A549 (cell line): Measurements from ENCODE around the gene KIF1B. TPM values are rescaled to one million over a fixed set of nuclear protein-coding genes. Genes with fewer than 3 reads are reported as not detected.
A peak's percentile ranks its signal among the peaks of the same experiment; 100 is the strongest.

Experiments used
- ATAC-seq, 2 experiments: fragments of 200-7000 bp in 1 of 2; fragments of >200 bp in 1 of 2; cut with Nextera tagmentation in 1 of 2; cut with Tn5 transposase in 1 of 2; 3 replicates each; pipeline versions ENCODE4 v1.8.0 to v1.9.1; 2018 to 2020; ENCODE audit warnings: mild to moderate bottlenecking in 1 of 2, moderate library complexity in 1 of 2
- CTCF ChIA-PET: fragments of 300-600 bp; sonication (Branson Sonifier 250); formaldehyde crosslinking; extraction: SDS; loops from one replicate; lab custom pipeline; 2021; ENCODE audit warnings: antibody characterized with exemption, inconsistent platforms; lab: Yijun Ruan, JAX
- POLR2A ChIA-PET: fragments of 350-600 bp; formaldehyde crosslinking; extraction: SDS; loops from one replicate; lab custom pipeline; 2021; ENCODE audit warnings: antibody characterized with exemption, inconsistent platforms; lab: Yijun Ruan, JAX
- DNase-seq, 2 experiments: peaks; one replicate each; pipeline versions ENCODE4 v3.0.0 to v3.0.0-alpha.2; 2011 to 2016; ENCODE audit warnings: low read depth in 1 of 2, low spot score in 1 of 2
- FAIRE-seq: peaks from 2 replicates; lab custom pipeline; 2011; peaks lifted over from hg19 to GRCh38; lab: Jason Lieb, UNC
- H3K27ac ChIP-seq, 2 experiments: fragments of >200 bp; sonication (Bioruptor Twin); formaldehyde crosslinking; 3 replicates each; pipeline ENCODE4 v1.5.1; 2016 to 2017
- H3K4me1 ChIP-seq: fragments of >200 bp; sonication (Bioruptor Twin); formaldehyde crosslinking; 3 replicates; pipeline ENCODE4 v1.6.1; 2016
- H3K4me2 ChIP-seq: fragments of >200 bp; sonication (Bioruptor Twin); formaldehyde crosslinking; 3 replicates; pipeline ENCODE4 v1.6.1; 2016
- H3K4me3 ChIP-seq: fragments of >200 bp; sonication (Bioruptor Twin); formaldehyde crosslinking; 3 replicates; pipeline ENCODE4 v1.5.1; 2016
- H3K9me3 ChIP-seq: fragments of >200 bp; sonication (Bioruptor Twin); formaldehyde crosslinking; 3 replicates; pipeline ENCODE4 v1.6.1; 2016
- CHD2 ChIP-seq: fragments of 150-350 bp; IDR thresholded peaks from 2 replicates; pipeline ENCODE4 v1.6.1; 2014; ENCODE audit warnings: low read length; ENCODE audit not compliant: partially characterized antibody
- FOSL2 ChIP-seq, 2 experiments: fragments of 450-650 bp in 1 of 2; fragments of >200 bp in 1 of 2; sonication (Bioruptor Twin) in 1 of 2; formaldehyde crosslinking; IDR thresholded peaks; 2 replicates each; pipeline versions ENCODE4 v1.5.0 to v1.6.1; 2016 to 2020; ENCODE audit warnings: mild to moderate bottlenecking in 1 of 2, moderate library complexity in 1 of 2
- FOXS1 ChIP-seq: fragments of 250-450 bp; sonication (Bioruptor Pico); IDR thresholded peaks from 2 replicates; pipeline ENCODE4 v1.5.0; 2020; ENCODE audit warnings: mild to moderate bottlenecking, moderate library complexity
- HDAC2 ChIP-seq: fragments of 200-600 bp; sonication (generic); IDR thresholded peaks from 2 replicates; pipeline ENCODE4 v1.6.1; 2016
- HEYL ChIP-seq: fragments of 250-450 bp; sonication (Bioruptor Pico); IDR thresholded peaks from 2 replicates; pipeline ENCODE4 v1.8.0; 2021; ENCODE audit warnings: mild to moderate bottlenecking, moderate library complexity
- HOXB13 ChIP-seq: fragments of 250-450 bp; sonication (Bioruptor Pico); IDR thresholded peaks from 2 replicates; pipeline ENCODE4 v1.5.0; 2020; ENCODE audit warnings: low read depth, mild to moderate bottlenecking, moderate library complexity
- NPAS2 ChIP-seq: fragments of 250-450 bp; sonication (Bioruptor Pico); IDR thresholded peaks from 2 replicates; pipeline ENCODE4 v1.8.0; 2022; ENCODE audit warnings: mild to moderate bottlenecking, moderate library complexity, borderline replicate concordance
- PHF8 ChIP-seq: fragments of 200-600 bp; sonication (generic); IDR thresholded peaks from 2 replicates; pipeline ENCODE4 v1.6.1; 2016; ENCODE audit warnings: low read depth, mild to moderate bottlenecking, antibody characterized with exemption, moderate library complexity, borderline replicate concordance
- RCOR1 ChIP-seq: fragments of 150-350 bp; IDR thresholded peaks from 2 replicates; pipeline ENCODE4 v1.6.1; 2014; ENCODE audit warnings: antibody characterized with exemption, low read length, low read depth
- TFCP2L1 ChIP-seq: fragments of 250-450 bp; sonication (Bioruptor Pico); IDR thresholded peaks from 2 replicates; pipeline ENCODE4 v1.5.0; 2021; ENCODE audit warnings: mild to moderate bottlenecking
- TP53 ChIP-seq: fragments of 250-450 bp; sonication (Bioruptor Pico); IDR thresholded peaks from 2 replicates; pipeline ENCODE4 v1.5.0; 2021; ENCODE audit warnings: mild to moderate bottlenecking, moderate library complexity
- ZNF302 ChIP-seq: fragments of 250-450 bp; sonication (Bioruptor Pico); IDR thresholded peaks from 2 replicates; pipeline ENCODE4 v1.9.0; 2021; ENCODE audit warnings: inconsistent platforms, mild to moderate bottlenecking, moderate library complexity
- WGBS: methylation state at CpG from one replicate; pipeline ENCODE4 v1.1.6; 2017; ENCODE audit errors: missing lambda C conversion rate; 5-methylcytosine and 5-hydroxymethylcytosine counted together
- polyA plus RNA-seq, 4 experiments: library from polyadenylated mRNA; depleted of rRNA in 3 of 4; stranded (reverse); fragments of >200 nt; fragmentation: RNase III in 1 of 4; extraction: RNeasy Plus Mini Kit Qiagen cat#74134 plus additional on column Dnase treatment in 1 of 4; gene quantifications; 2 replicates in 3 of 4; 3 replicates in 1 of 4; pipeline ENCODE4 v1.2.3, GENCODE V29; 2011 to 2017
- TF ChIP-seq, protein P1 (sequence below): IDR thresholded peaks from 2 replicates; pipeline ENCODE4 v1.6.1; 2012; ENCODE audit warnings: low read depth, borderline replicate concordance
- TF ChIP-seq, protein P2 (sequence below): fragments of >200 bp; sonication (Bioruptor Twin); formaldehyde crosslinking; IDR thresholded peaks from 3 replicates; pipeline ENCODE4 v1.6.1; 2016
- TF ChIP-seq, protein P3 (sequence below): fragments of 250-450 bp; sonication (Bioruptor Pico); IDR thresholded peaks from 2 replicates; pipeline ENCODE4 v1.5.0; 2021; ENCODE audit warnings: mild to moderate bottlenecking, moderate library complexity, borderline replicate concordance
- TF ChIP-seq, protein P4 (sequence below): fragments of 200-600 bp; sonication (generic); IDR thresholded peaks from 2 replicates; pipeline ENCODE4 v1.6.1; 2016; ENCODE audit warnings: antibody characterized with exemption, mild to moderate bottlenecking, moderate library complexity

Gene KIF1B
- polyA plus RNA-seq, 2 of the 4 experiments (the other 2 are of a cell fraction) = 9.8 to 18.3 TPM

DNA sequence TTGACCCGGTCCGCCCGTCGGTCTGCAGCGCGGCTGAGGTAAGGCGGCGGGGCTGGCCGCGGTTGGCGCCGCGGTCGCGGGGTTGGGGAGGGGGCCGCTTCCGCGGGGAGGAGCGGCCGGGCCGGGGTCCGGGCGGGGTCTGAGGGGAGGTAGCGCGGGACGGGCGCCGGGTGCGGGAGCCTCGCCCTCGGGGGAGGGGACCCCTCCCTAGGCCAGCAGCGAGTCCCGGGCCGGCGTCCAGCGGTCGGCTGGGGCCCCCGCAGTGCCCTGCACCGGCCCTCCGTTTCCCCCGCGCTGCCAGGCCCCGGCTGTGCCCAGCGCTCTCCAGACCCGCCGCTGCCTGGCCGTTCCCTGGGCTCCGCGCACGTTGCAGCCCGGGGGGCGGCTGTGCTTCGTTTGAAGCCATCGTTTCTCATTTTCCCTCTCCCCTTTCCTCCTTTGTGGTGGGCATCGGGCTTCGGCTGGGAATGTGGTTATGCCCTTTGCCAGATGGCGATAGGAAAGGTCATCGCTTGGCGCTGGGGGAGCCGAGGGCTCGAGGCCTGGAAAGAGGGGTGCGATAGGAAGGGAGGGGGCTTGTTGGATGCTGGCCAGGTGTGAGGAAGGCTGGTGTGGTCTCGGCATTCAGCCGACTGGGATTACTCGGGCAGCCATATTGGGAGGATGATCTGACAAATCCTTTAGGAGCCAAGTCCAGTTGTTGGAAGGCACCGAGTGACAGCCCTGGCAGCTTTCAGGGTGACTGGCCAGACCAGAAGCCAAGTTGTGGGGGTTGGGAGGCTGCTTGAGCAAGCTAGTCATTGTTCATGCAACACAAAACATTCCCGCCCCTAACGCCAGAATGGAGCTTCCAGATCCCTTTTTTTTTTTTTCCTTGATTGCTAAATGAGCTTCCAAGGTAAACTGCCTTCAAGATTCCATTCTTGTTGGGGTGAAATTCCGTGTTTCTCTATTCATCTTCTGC lies 753 bp downstream of the KIF1B start:
- peak overlapping the region; percentile 91 to 95 for H3K27ac ChIP-seq
- H3K4me3 ChIP-seq = peak overlapping the region; percentile 98
- peak; percentile 37 to 51 for ATAC-seq
- FAIRE-seq = no peak
- peak overlapping the region; percentile 96 for H3K4me2 ChIP-seq
- CTCF ChIA-PET = interaction anchor here (0.6 to 2.7 kb wide), 35 partner anchors 9 to 268 kb away, joined by 3 to 34 read pairs (median 4); partner anchors contain the start of genes CENPS, LZIC and NMNAT1
- no peak for TF ChIP-seq TP53
- no peak for TF ChIP-seq RCOR1
- TF ChIP-seq HEYL (CRISPR knock-in tag) = no peak
- no peak for TF ChIP-seq FOXS1 (CRISPR knock-in tag)
- TF ChIP-seq, protein P1, sequence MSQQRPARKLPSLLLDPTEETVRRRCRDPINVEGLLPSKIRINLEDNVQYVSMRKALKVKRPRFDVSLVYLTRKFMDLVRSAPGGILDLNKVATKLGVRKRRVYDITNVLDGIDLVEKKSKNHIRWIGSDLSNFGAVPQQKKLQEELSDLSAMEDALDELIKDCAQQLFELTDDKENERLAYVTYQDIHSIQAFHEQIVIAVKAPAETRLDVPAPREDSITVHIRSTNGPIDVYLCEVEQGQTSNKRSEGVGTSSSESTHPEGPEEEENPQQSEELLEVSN = peak; percentile 36; the same call in 1 of the 2 replicates
- no peak for TF ChIP-seq ZNF302 (CRISPR knock-in tag)
- TF ChIP-seq TFCP2L1 (CRISPR knock-in tag) = no peak
- TF ChIP-seq, protein P2, sequence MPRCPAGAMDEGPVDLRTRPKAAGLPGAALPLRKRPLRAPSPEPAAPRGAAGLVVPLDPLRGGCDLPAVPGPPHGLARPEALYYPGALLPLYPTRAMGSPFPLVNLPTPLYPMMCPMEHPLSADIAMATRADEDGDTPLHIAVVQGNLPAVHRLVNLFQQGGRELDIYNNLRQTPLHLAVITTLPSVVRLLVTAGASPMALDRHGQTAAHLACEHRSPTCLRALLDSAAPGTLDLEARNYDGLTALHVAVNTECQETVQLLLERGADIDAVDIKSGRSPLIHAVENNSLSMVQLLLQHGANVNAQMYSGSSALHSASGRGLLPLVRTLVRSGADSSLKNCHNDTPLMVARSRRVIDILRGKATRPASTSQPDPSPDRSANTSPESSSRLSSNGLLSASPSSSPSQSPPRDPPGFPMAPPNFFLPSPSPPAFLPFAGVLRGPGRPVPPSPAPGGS = no peak
- TF ChIP-seq CHD2 = no peak
- TF ChIP-seq NPAS2 (CRISPR knock-in tag) = no peak
- TF ChIP-seq, protein P3, sequence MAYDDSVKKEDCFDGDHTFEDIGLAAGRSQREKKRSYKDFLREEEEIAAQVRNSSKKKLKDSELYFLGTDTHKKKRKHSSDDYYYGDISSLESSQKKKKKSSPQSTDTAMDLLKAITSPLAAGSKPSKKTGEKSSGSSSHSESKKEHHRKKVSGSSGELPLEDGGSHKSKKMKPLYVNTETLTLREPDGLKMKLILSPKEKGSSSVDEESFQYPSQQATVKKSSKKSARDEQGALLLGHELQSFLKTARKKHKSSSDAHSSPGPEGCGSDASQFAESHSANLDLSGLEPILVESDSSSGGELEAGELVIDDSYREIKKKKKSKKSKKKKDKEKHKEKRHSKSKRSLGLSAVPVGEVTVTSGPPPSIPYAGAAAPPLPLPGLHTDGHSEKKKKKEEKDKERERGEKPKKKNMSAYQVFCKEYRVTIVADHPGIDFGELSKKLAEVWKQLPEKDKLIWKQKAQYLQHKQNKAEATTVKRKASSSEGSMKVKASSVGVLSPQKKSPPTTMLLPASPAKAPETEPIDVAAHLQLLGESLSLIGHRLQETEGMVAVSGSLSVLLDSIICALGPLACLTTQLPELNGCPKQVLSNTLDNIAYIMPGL = no peak
- no peak for TF ChIP-seq FOSL2 (IDR thresholded peaks at IDR 0.05)
- 0 out of 2 replicates have a peak, but pooled peaks have one; percentile 15 for TF ChIP-seq FOSL2 (CRISPR knock-in tag; IDR thresholded peaks at IDR 0.05)
- peak; percentile 33; the same call in 1 of the 2 replicates for TF ChIP-seq PHF8
- peak; percentile 49 to 77 for DNase-seq
- H3K9me3 ChIP-seq = no peaks in the 10 kb centered on the region
- WGBS = 4% methylated on average over 14 of the region's 69 CpGs
- H3K4me1 ChIP-seq = peaks cover 17% of the 10 kb centered on the region; the same call in 2 of the 3 replicates
- POLR2A ChIA-PET = interaction anchor here (0.6 to 0.9 kb wide), 4 partner anchors 15 to 42 kb away, joined by 3 to 5 read pairs (median 4); no protein-coding TSS in a partner anchor

DNA sequence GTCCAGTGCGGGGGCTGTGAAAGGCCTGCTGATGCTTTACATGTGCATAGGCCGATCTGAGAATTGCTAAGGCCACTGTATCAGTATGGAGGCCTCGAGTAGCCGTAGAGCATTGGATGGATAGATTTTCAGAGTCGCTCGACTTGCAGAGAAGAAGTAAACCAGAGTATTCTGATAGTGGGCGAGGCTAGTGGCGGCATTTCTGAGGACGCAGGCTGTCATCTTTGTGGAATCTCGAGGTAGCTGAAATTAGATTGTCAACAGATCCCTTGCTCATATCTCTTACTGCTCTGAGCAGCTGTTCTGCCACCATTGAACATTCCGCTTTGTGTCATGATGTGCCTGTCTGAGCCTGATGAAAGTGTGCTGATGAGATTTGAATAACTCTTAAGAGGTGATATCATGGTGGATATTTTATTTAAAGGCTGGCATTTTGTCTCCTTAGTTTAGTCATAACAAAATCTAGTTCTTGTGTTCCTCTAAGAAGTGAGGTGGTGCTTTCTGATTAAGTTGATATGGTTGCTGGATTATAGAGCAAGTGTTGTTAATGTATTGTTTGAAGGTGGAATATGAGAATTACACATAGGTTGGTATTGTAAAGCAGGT lies 1.5 kb downstream of the KIF1B start:
- H3K4me2 ChIP-seq = peak overlapping the region; percentile 96
- peak overlapping the region; percentile 98 for H3K4me3 ChIP-seq
- ATAC-seq (no peak), DNase-seq (peak; percentile 9 to 23), FAIRE-seq (no peak)
- peaks cover 17% of the 10 kb centered on the region; the same call in 2 of the 3 replicates for H3K4me1 ChIP-seq
- ChIA-PET CTCF (interaction anchor here (0.6 to 1.3 kb wide), 2 partner anchors 72 to 123 kb away, joined by 3 to 4 read pairs; no protein-coding TSS in a partner anchor), POLR2A (interaction anchor here (0.7 to 0.9 kb wide), 2 partner anchors 21 to 42 kb away, joined by 3 to 4 read pairs; no protein-coding TSS in a partner anchor)
- WGBS = 13% methylated on average over 11 of the region's 11 CpGs
- H3K9me3 ChIP-seq = no peaks in the 10 kb centered on the region
- TF ChIP-seq HOXB13 (CRISPR knock-in tag) (no peak), HDAC2 (no peak)
- TF ChIP-seq, protein P4, sequence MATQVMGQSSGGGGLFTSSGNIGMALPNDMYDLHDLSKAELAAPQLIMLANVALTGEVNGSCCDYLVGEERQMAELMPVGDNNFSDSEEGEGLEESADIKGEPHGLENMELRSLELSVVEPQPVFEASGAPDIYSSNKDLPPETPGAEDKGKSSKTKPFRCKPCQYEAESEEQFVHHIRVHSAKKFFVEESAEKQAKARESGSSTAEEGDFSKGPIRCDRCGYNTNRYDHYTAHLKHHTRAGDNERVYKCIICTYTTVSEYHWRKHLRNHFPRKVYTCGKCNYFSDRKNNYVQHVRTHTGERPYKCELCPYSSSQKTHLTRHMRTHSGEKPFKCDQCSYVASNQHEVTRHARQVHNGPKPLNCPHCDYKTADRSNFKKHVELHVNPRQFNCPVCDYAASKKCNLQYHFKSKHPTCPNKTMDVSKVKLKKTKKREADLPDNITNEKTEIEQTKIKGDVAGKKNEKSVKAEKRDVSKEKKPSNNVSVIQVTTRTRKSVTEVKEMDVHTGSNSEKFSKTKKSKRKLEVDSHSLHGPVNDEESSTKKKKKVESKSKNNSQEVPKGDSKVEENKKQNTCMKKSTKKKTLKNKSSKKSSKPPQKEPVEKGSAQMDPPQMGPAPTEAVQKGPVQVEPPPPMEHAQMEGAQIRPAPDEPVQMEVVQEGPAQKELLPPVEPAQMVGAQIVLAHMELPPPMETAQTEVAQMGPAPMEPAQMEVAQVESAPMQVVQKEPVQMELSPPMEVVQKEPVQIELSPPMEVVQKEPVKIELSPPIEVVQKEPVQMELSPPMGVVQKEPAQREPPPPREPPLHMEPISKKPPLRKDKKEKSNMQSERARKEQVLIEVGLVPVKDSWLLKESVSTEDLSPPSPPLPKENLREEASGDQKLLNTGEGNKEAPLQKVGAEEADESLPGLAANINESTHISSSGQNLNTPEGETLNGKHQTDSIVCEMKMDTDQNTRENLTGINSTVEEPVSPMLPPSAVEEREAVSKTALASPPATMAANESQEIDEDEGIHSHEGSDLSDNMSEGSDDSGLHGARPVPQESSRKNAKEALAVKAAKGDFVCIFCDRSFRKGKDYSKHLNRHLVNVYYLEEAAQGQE = no peak
- H3K27ac ChIP-seq = peak overlapping the region; percentile 91 to 95
